B cell (primary cell): ENCODE results near the gene TOMM5.

Experiments used
- EZH2 ChIP-seq: IDR thresholded peaks from 2 replicates; pipeline ENCODE4 v1.6.1; 2012; ENCODE audit warnings: borderline replicate concordance, low read depth, mild to moderate bottlenecking, moderate library complexity, low read length; ENCODE audit not compliant: insufficient read depth, poor library complexity, severe bottlenecking
- TF ChIP-seq, protein P1 (sequence below): fragments of 200-600 bp; IDR thresholded peaks from one replicate; pipeline ENCODE4 v1.8.0; 2022; ENCODE audit warnings: antibody characterized with exemption, mild to moderate bottlenecking

DNA sequence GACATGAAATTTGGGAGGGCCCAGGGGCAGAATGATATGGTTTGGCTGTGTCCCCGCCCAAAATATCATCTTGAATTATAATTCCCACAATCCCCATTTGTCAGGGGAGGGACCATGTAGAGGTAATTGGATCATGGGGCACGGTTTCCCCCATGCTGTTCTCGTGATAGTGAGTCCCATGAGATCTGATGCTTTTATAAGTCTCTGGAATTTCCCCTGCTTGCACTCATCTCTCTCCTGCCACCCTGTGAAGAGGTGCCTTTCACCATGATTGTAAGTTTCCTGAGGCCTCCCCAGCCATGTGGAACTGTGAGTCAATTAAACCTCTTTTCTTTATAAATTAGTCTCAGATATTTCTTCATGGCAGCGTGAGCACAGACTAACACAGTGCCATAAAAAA is 27.5 kb downstream of the TOMM5 start:
- TF ChIP-seq, protein P1, sequence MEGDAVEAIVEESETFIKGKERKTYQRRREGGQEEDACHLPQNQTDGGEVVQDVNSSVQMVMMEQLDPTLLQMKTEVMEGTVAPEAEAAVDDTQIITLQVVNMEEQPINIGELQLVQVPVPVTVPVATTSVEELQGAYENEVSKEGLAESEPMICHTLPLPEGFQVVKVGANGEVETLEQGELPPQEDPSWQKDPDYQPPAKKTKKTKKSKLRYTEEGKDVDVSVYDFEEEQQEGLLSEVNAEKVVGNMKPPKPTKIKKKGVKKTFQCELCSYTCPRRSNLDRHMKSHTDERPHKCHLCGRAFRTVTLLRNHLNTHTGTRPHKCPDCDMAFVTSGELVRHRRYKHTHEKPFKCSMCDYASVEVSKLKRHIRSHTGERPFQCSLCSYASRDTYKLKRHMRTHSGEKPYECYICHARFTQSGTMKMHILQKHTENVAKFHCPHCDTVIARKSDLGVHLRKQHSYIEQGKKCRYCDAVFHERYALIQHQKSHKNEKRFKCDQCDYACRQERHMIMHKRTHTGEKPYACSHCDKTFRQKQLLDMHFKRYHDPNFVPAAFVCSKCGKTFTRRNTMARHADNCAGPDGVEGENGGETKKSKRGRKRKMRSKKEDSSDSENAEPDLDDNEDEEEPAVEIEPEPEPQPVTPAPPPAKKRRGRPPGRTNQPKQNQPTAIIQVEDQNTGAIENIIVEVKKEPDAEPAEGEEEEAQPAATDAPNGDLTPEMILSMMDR = no peak
- no peak for TF ChIP-seq EZH2
